Dendritic cell treated with granulocyte-macrophage colony-stimulating factor and Interleukin-4, amounts not matched to agents 40 ng/mL and 50 ng/mL, for 4 days (primary cell): ENCODE results near the gene TPO.

ENCODE experiments used
- H3K27ac Mint-ChIP-seq: one replicate; pipeline ENCODE4 v1.8.0; 2022; ENCODE audit warnings: mild to moderate bottlenecking, mixed read lengths
- H3K27me3 Mint-ChIP-seq: one replicate; pipeline ENCODE4 v1.8.0; 2022; ENCODE audit warnings: mild to moderate bottlenecking, mixed read lengths
- H3K36me3 Mint-ChIP-seq: one replicate; pipeline ENCODE4 v1.8.0; 2022; ENCODE audit warnings: low read depth, mixed read lengths
- H3K4me1 Mint-ChIP-seq: one replicate; pipeline ENCODE4 v1.8.0; 2022; ENCODE audit warnings: low read depth, mixed read lengths
- H3K4me3 Mint-ChIP-seq: one replicate; pipeline ENCODE4 v1.8.0; 2022; ENCODE audit warnings: mild to moderate bottlenecking, moderate library complexity, mixed read lengths
- H3K9me3 Mint-ChIP-seq: one replicate; pipeline ENCODE4 v1.8.0; 2022; ENCODE audit warnings: mixed read lengths
- intact Hi-C: fragments of 100-400 bp; cut with micrococcal nuclease; formaldehyde crosslinking; loops from one replicate; pipeline ENCODE4 v1.15.0; 2022

The TPO gene

DNA sequence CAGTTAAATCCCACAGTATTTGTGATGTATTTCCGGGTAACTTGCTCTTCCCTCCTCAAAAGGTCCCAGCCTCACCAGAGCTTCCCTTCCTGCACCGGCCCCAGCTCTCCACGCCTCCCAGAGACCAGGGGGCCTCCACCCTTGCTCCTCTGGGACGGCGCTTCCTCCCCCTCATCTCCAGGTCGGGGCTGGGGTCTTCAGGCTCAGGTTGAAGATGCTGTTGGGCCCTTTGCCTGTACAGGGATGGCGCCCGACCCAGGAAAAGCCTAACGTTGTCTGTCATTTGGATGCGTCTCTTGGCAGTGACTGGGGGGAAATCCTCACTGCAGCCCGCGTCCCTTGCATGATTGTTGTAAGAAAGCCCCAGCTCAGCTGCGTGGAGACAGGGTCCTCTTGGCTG lies 126.7 kb downstream of the TPO start:
- intact Hi-C loops = no loop called here
- peaks cover 5% of the 10 kb centered on the region for H3K9me3 Mint-ChIP-seq
- H3K27ac Mint-ChIP-seq = no peak overlapping the region
- H3K4me3 Mint-ChIP-seq = no peak overlapping the region
- H3K4me1 Mint-ChIP-seq = no peaks in the 10 kb centered on the region
- no peaks in the 10 kb centered on the region for H3K36me3 Mint-ChIP-seq
- no peaks in the 10 kb centered on the region for H3K27me3 Mint-ChIP-seq

- Mint-ChIP-seq H3K36me3 (no peaks in the 10 kb centered on the region), H3K27ac (no peak overlapping the region), H3K4me3 (no peak overlapping the region), H3K4me1 (no peaks in the 10 kb centered on the region), H3K27me3 (no peaks in the 10 kb centered on the region), H3K9me3 (peaks cover under 1% of the 10 kb centered on the region)
- intact Hi-C loops = no loop called here
Observed at GRCh38 chr2:1540481-1540880, 127.2 kb downstream of the TPO start.

DNA sequence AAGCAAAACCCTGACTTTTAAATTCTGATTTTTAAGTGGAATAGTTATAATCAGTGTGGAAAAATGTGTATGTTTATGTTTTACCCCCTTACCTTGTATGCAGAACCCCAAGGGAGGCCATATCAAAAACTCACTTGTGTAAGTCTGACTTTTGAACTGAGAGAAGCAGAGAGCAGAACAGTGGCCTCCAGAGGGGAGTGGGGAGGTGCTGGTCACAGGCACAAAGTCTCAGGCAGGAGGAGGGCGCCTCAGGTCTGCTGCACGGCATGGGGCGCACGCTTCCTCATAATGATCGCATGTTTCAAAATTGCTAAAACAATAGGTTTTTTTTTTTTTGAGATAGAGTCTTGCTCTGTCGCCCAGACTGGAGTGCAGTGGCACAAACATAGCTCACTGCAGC lies 127.8 kb downstream of the TPO start:
- Mint-ChIP-seq H3K4me3 (no peak overlapping the region), H3K4me1 (no peaks in the 10 kb centered on the region), H3K9me3 (no peaks in the 10 kb centered on the region), H3K27ac (no peak overlapping the region), H3K27me3 (no peaks in the 10 kb centered on the region), H3K36me3 (no peaks in the 10 kb centered on the region)
- intact Hi-C loops = no loop called here

- no peak overlapping the region for H3K4me3 Mint-ChIP-seq
- intact Hi-C loops = no loop called here
- H3K27me3 Mint-ChIP-seq = no peaks in the 10 kb centered on the region
- H3K4me1 Mint-ChIP-seq = no peaks in the 10 kb centered on the region
- no peak overlapping the region for H3K27ac Mint-ChIP-seq
- no peaks in the 10 kb centered on the region for H3K36me3 Mint-ChIP-seq
- no peaks in the 10 kb centered on the region for H3K9me3 Mint-ChIP-seq
Observed at GRCh38 chr2:1541819-1542475, 128.7 kb downstream of the TPO start.

DNA sequence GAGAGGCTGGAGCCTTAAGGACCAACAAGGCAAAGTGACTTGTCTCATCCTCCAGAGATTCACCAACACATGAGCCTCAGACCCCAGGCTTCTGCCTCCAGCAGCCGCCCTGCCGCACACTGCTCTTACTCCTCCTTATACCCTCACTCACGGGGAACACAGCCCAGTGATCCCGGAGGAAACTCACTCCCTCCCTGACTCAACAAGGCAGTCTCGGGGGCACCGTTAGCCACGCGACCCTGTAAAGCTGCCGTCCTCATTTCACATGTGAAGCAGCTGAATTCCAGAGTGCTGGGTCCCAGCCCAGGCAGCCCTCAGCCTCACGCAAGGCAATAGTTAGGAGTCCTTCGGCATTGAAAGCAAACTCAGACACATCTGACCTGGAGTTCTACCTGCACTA lies 129.7 kb downstream of the TPO start:
- intact Hi-C loops = no loop called here
- no peaks in the 10 kb centered on the region for H3K4me1 Mint-ChIP-seq
- no peaks in the 10 kb centered on the region for H3K27me3 Mint-ChIP-seq
- no peaks in the 10 kb centered on the region for H3K9me3 Mint-ChIP-seq
- H3K4me3 Mint-ChIP-seq = no peak overlapping the region
- no peaks in the 10 kb centered on the region for H3K36me3 Mint-ChIP-seq
- H3K27ac Mint-ChIP-seq = no peak overlapping the region

GRCh38 chr2:1543776-1544477 lies 130.7 kb downstream of the TPO start:
- Mint-ChIP-seq H3K4me1 (no peaks in the 10 kb centered on the region), H3K9me3 (no peaks in the 10 kb centered on the region), H3K27me3 (no peaks in the 10 kb centered on the region), H3K27ac (no peak overlapping the region), H3K36me3 (no peaks in the 10 kb centered on the region), H3K4me3 (no peak overlapping the region)
- intact Hi-C loops = no loop called here

DNA sequence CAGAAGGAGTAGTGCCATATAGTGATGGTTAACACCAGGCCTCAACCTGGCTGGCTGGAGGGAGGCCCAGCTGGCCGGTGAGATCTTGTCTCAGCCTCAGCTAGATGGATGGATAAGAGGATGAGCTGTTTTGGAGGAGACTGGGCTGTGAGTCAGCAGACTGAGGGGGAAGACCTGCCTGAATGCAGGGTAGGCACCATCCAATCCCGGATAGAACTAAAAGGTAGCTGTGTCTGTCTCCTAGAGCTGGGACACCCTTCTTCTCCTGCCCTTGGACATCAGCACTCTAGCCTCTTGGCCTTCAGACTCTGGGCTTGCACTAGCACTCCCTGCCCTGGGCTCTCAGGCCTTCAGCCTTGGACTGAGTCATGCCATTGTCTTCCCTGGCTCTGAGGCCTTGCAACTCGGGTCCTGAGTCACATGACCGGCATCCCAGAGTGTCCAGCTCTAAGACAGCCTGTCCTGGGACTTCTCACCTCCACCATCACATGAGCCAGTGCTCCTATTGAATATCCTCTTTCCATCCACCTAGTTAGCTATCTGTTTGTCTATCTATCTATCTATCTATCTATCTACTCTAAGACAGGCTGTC lies 131.3 kb downstream of the TPO start:
- Mint-ChIP-seq H3K4me1 (no peaks in the 10 kb centered on the region), H3K27me3 (no peaks in the 10 kb centered on the region), H3K4me3 (no peak overlapping the region), H3K36me3 (no peaks in the 10 kb centered on the region), H3K27ac (no peak overlapping the region), H3K9me3 (no peaks in the 10 kb centered on the region)
- intact Hi-C loops = loop anchor here (5.0 kb wide), 1 partner anchor 592 kb away; the partner anchor contains the start of gene SNTG2

DNA sequence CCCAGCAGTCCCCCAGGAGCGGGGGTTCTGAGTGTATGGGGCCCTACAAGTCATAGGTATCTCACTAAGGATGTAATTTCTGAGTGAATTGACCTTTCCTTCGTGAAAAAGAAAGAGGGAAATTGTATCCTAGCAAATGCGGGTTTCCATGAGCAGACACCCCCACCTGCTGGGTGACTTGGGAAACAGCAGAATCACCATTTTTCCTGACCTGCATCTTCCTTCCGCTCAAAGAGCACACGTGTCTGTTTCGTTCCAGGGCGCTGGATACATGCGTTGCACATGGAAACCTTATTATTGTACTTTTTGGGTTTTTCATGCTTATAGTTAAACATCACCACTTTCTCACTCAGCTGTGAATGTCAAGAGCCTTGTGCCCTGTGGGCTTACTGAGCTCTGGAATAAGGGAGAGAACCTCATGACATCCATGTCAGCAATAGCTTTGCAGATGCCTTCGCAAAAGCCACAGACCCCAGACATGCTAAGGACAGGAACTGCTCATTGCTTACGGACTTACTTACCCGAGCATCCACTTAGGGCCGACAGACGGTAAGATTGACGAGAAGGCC lies 132.8 kb downstream of the TPO start:
- no peak overlapping the region for H3K27ac Mint-ChIP-seq
- peaks cover 9% of the 10 kb centered on the region for H3K27me3 Mint-ChIP-seq
- intact Hi-C loops = loop anchor here (5.0 kb wide), 1 partner anchor 594 kb away; the partner anchor contains the start of gene SNTG2
- H3K4me1 Mint-ChIP-seq = no peaks in the 10 kb centered on the region
- no peaks in the 10 kb centered on the region for H3K36me3 Mint-ChIP-seq
- H3K9me3 Mint-ChIP-seq = no peaks in the 10 kb centered on the region
- H3K4me3 Mint-ChIP-seq = no peak overlapping the region

DNA sequence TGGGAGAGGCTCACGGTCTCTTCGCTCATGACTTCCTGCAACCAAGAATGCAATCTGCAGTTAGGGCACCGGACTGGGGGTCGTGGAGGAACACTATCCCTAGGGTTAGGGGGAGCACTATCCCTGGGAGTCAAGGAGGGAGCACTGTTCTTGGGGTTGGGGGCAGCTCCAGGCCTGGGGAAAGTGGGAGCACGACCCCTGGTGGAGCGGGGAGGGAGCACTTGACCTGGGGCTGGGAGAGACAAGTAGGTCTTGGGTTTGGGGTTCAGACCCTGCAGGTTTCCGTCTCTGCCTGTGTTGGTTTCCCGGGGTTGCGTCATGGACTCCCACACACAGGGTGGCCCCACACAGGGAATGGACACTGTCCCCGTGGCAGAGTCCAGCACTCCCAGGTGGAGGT lies 133.6 kb downstream of the TPO start:
- Mint-ChIP-seq H3K27me3 (peaks cover 11% of the 10 kb centered on the region), H3K9me3 (no peaks in the 10 kb centered on the region), H3K27ac (no peak overlapping the region), H3K36me3 (no peaks in the 10 kb centered on the region), H3K4me1 (no peaks in the 10 kb centered on the region), H3K4me3 (no peak overlapping the region)
- intact Hi-C loops = loop anchor here (5.0 kb wide), 1 partner anchor 595 kb away; the partner anchor contains the start of gene SNTG2

DNA sequence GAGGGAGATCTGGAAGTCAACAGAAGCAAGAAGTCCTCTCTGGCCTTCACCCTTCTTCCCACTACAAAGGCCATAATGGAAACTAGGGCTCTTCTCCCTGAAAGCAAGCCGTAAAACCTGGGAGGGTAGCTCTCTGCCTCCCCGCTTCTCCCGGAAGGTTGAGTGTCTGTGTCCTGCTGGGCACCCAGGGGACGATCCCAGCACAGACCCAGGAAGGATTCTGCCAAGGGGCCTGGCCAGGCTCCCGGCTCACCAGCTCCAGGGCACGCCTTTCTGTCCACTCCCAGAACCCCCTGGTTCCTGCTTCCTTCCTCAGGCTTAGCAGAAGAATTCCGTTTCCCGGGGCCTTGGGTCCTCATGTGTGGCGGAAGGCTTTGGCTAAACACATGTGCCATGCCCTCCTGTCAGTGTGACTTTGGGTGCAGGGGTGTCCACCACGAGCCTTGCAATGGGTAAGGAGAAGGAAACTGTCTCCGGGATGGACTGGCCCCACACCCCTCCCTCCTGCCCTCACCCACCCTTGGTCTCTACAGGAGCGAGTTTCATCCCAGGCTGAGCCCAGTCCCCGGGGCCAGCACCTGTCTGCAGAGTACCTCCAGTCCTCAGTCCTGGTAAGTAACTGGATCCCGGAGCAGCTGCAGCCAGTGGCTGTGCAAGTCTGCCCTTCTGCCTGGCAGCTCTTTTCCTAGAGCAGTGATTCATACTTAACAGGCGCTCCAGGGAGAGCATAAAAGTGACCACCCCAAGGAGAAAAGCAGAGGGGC lies 135.8 kb downstream of the TPO start:
- Mint-ChIP-seq H3K4me3 (no peak overlapping the region), H3K27me3 (peaks cover 11% of the 10 kb centered on the region), H3K36me3 (no peaks in the 10 kb centered on the region), H3K4me1 (no peaks in the 10 kb centered on the region), H3K9me3 (no peaks in the 10 kb centered on the region), H3K27ac (no peak overlapping the region)
- intact Hi-C loops = loop anchor here (5.0 kb wide), 1 partner anchor 597 kb away; the partner anchor contains the start of gene SNTG2

- H3K4me3 Mint-ChIP-seq = no peak overlapping the region
- no peaks in the 10 kb centered on the region for H3K4me1 Mint-ChIP-seq
- intact Hi-C loops = loop anchor here (2.0 kb wide), 1 partner anchor 835 kb away; no protein-coding TSS in a partner anchor
- H3K27ac Mint-ChIP-seq = no peak overlapping the region
- H3K36me3 Mint-ChIP-seq = no peaks in the 10 kb centered on the region
- H3K27me3 Mint-ChIP-seq = peaks cover 11% of the 10 kb centered on the region
- no peaks in the 10 kb centered on the region for H3K9me3 Mint-ChIP-seq
Observed at GRCh38 chr2:1550076-1550475, 136.8 kb downstream of the TPO start.

DNA sequence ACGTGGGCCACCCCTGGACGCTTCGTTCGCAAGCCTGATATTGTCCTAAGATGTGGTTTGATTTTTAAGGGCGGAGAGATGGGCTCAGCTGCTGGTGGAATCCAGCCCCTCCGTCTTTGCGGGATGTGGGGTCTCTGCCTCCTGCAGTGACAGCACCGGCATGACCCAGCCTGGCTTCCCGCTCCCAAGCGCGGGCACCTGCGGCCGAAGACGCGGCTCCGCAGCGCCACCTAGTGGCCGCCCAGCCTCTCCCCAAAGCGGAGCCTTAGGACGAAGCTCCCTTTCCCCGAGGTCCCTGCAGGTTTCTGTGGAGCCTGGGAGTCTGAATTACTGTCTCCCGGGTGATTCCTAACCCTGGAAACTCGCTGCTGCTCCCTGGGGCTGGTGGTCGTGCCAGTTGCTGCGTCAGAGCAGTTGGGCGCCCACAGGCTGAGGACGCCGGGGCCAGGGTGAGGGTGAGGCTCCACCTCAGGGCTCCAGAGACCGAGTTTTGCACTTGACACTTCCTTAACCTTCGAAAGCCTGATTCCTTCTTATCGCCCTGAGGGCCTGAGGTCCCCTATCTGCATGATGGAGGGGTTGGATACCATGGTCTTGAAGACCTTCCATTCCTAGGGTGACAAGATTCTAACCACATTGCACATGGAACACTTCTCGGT lies 137.5 kb downstream of the TPO start:
- Mint-ChIP-seq H3K27me3 (peaks cover 11% of the 10 kb centered on the region), H3K27ac (no peak overlapping the region), H3K4me3 (no peak overlapping the region), H3K9me3 (no peaks in the 10 kb centered on the region), H3K36me3 (no peaks in the 10 kb centered on the region), H3K4me1 (no peaks in the 10 kb centered on the region)
- intact Hi-C loops = loop anchor here (2.0 kb wide), 1 partner anchor 836 kb away; no protein-coding TSS in a partner anchor

DNA sequence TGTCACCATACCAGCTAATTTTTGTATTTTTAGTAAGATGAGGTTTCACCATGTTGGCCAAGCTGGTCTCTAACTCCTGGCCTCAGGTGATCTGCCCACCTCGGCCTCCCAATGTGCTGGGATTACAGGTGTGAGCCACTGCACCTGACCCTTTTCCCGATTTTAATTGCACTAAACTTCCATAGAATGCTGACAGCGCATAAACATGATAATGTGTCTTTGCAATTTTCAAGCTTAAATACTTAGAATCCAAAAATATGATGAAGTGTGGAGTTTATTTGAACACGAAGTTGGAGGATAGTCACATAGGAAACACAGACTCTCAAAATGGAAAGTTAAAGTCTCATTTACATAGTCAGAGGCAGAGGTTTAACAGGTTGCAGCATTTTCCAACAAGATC lies 138.6 kb downstream of the TPO start:
- Mint-ChIP-seq H3K36me3 (no peaks in the 10 kb centered on the region), H3K4me1 (no peaks in the 10 kb centered on the region), H3K27me3 (peaks cover 11% of the 10 kb centered on the region), H3K4me3 (no peak overlapping the region), H3K27ac (no peak overlapping the region), H3K9me3 (no peaks in the 10 kb centered on the region)
- intact Hi-C loops = loop anchor here (2.0 kb wide), 1 partner anchor 837 kb away; no protein-coding TSS in a partner anchor
